Measurements from ENCODE around the gene FABP7.

DNA sequence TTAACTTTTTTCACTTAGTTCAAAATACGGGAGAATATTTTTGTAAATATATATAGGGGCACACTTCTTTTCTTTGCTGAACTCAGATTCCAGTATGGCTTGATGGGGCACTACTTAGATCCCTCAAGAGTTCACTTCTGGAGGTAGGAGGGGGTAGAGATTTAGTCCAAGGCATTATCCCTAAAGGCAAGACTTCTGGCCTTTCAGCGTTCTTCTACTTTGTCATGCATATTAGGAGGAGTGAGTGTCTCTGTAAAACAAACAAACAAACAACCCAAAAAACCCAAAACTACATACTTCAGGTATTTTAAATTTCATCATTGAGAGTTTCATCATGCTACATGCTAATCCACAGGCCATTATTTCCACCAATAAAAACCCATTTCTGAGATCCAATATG, 41.6 kb downstream of the FABP7 start:
- TF ChIP-seq POLR2AphosphoS5 (IDR thresholded peaks at IDR 0.05; ENCODE audit: low read depth) (no peak), EZH2 (IDR thresholded peaks at IDR 0.05; ENCODE audit: low read depth, unreplicated experiment) (no peak), REST (IDR thresholded peaks at IDR 0.05; ENCODE audit: unreplicated experiment) (no peak), EZH2phosphoT487 (IDR thresholded peaks at IDR 0.05; ENCODE audit: unreplicated experiment) (no peak), STAT1 (IDR thresholded peaks at IDR 0.05; ENCODE audit: unreplicated experiment) (no peak), ZNF114 (CRISPR knock-in tag; IDR thresholded peaks at IDR 0.05) (no peak), CREB1 (CRISPR knock-in tag; IDR thresholded peaks at IDR 0.05; ENCODE audit: low read depth) (no peak), JUNB (IDR thresholded peaks at IDR 0.05; ENCODE audit: unreplicated experiment) (no peak)
- TF ChIP-seq, protein P1, sequence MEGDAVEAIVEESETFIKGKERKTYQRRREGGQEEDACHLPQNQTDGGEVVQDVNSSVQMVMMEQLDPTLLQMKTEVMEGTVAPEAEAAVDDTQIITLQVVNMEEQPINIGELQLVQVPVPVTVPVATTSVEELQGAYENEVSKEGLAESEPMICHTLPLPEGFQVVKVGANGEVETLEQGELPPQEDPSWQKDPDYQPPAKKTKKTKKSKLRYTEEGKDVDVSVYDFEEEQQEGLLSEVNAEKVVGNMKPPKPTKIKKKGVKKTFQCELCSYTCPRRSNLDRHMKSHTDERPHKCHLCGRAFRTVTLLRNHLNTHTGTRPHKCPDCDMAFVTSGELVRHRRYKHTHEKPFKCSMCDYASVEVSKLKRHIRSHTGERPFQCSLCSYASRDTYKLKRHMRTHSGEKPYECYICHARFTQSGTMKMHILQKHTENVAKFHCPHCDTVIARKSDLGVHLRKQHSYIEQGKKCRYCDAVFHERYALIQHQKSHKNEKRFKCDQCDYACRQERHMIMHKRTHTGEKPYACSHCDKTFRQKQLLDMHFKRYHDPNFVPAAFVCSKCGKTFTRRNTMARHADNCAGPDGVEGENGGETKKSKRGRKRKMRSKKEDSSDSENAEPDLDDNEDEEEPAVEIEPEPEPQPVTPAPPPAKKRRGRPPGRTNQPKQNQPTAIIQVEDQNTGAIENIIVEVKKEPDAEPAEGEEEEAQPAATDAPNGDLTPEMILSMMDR (conservative IDR thresholded peaks at IDR 0.05; ENCODE audit: low read depth in 2 of 2): no peak
- TF ChIP-seq, protein P2, sequence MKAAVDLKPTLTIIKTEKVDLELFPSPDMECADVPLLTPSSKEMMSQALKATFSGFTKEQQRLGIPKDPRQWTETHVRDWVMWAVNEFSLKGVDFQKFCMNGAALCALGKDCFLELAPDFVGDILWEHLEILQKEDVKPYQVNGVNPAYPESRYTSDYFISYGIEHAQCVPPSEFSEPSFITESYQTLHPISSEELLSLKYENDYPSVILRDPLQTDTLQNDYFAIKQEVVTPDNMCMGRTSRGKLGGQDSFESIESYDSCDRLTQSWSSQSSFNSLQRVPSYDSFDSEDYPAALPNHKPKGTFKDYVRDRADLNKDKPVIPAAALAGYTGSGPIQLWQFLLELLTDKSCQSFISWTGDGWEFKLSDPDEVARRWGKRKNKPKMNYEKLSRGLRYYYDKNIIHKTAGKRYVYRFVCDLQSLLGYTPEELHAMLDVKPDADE (IDR thresholded peaks at IDR 0.05): no peak

Measured in GM23338 (cell line).